Right ventricle myocardium superior (tissue), 1 donor: ENCODE measurements around the gene PDS5A. TPM values are rescaled to one million over a fixed set of nuclear protein-coding genes. Genes with fewer than 3 reads are reported as not detected.
"Not testable (repeated sequence)": the region's sequence is repeated elsewhere in the genome, so short reads cannot be mapped to it uniquely, and the experiment has no call there.

ENCODE experiments used
- ATAC-seq: fragments of 200-7000 bp; cut with Tn5 transposase; one replicate; pipeline ENCODE4 v1.9.1; 2020; ENCODE audit warnings: mild to moderate bottlenecking; ENCODE audit not compliant: poor library complexity
- DNase-seq: peaks from one replicate; pipeline ENCODE4 v3.0.0-alpha.2; 2020
- intact Hi-C: fragments of 100-400 bp; cut with DNase I; formaldehyde crosslinking; loops from one replicate; pipeline ENCODE4 v1.11.2; 2022
- total RNA-seq: library from RNA; stranded (reverse); fragmentation: NEBNext Ultra II Directional; extraction: Animal tissue kit (Norgen Biotek cat#: 25700); gene quantifications from one replicate; pipeline ENCODE4 v1.2.1, GENCODE V29; 2021
- donor health status: DM: no; HTN: yes; CAD: no; lungs with severe emphysema.

Gene PDS5A
- total RNA-seq, 1 donor from 2014 or later, result 31.1 TPM

DNA sequence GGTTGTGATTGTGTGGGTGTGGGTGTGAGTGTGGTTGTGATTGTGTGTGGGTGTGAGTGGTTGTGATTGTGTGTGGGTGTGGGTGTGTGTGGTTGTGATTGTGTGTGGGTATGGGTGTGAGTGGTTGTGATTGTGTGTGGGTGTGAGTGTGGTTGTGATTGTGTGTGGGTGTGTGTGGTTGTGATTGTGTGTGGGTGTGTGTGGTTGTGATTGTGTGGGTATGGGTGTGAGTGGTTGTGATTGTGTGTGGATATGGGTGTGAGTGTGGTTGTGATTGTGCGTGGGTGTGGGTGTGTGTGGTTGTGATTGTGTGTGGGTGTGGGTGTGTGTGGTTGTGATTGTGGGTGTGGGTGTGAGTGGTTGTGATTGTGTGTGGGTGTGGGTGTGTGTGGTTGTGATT is 164.7 kb downstream of the PDS5A start:
- ATAC-seq, DNase-seq, intact Hi-C loops: not testable (repeated sequence)

GRCh38 chr4:39812500-39812899 is 165.2 kb downstream of the PDS5A start:
- intact Hi-C loops, result no loop called here
- DNase-seq, result no peak
- no peak for ATAC-seq

DNA sequence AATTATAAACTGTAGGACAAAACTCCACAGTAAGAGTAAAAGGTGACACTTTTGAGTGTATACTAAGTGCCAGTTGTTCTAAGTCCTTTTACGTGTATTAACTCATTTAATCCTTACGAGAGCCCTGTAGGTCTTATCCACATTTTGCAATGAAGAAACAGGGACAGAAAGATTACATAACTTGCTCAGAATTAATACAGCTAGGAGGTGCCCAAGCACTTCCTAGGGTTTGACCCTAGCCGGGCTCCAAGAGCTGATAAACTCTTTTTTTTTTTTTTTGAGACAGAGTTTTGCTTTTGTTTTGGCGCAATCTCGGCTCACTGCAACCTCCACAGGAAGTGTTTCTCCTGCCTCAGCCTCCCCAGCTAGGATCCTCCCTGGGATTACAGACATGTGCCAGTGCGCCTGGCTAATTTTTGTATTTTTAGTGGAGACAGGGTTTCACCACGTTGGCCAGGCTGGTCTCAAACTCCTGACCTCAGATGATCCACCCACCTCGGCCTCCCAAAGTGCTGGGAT is 169.4 kb downstream of the PDS5A start:
- DNase-seq, result no peak
- ATAC-seq, result no peak
- intact Hi-C loops, result no loop called here

GRCh38 chr4:39802005-39802404 is 175.7 kb downstream of the PDS5A start:
- intact Hi-C loops, result no loop called here
- DNase-seq (no peak), ATAC-seq (no peak)

DNA sequence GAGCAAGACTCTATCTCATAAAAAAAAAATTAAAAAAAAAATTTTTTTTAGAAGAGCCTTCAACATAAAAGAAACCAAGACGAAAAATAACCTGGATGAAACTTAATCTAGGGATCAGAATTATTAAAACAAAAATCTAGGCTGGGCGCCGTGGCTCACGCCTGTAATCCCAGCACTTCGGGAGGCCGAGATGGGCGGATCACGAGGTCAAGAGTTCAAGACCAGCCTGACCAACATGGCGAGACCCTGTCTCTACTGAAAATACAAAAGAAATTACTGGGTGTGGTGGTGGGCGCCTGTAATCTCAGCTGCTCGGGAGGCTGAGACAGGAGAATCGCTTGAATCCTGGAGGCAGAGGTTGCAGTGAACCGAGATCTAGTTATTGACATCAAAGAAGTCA is 184.7 kb downstream of the PDS5A start:
- ATAC-seq, intact Hi-C loops: not testable (repeated sequence)

DNA sequence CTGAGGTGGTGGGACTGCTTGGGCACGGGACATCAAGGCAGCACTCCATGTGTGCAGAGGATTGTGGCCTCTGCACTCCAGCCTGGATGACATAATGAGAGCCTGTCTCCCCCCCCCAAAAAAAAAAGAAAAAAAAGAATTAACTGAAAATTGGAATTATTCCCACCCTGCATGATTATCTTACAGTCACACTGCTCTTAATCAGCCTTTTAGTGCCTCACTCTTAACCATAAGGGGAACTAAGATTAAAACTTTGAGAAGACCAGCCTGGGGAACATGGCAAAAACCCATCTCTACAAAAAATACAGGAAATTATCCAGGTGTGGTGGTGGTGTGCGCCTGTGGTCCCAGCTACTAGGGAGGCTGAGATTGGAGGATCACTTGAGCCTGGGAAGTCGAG is 185.2 kb downstream of the PDS5A start:
- intact Hi-C loops, result no loop called here
- DNase-seq, result no peak
- ATAC-seq, result no peak

More for the DNA sequence above, 184.7 kb downstream of the PDS5A start:
- not testable (repeated sequence) for DNase-seq

DNA sequence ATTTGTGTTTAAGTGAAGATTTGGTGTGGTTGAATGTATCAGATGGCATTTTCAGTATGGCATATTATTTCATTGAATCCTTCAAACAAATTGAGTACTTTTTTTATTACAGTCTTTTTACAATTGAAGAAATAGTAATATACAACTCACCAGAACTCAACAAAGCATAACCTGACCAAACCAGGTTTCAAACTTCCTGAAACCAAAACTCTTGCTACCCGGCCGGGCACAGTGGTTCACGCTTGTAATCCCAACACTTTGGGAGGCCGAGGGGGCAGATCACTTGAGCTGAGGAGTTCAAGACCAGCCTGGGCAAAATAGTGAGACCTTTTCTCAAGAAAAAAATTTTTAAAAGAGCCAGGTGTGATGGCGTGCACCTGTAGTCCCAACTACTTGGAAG is 185.6 kb downstream of the PDS5A start:
- DNase-seq, result no peak
- intact Hi-C loops, result no loop called here
- ATAC-seq, result no peak

GRCh38 chr4:39786838-39787237 is 190.9 kb downstream of the PDS5A start:
- intact Hi-C loops, result no loop called here
- ATAC-seq (no peak), DNase-seq (no peak)

GRCh38 chr4:39785083-39785482 is 192.6 kb downstream of the PDS5A start:
- ATAC-seq (no peak), DNase-seq (no peak)
- intact Hi-C loops, result no loop called here

GRCh38 chr4:39781988-39782387 is 195.7 kb downstream of the PDS5A start:
- ATAC-seq, intact Hi-C loops, DNase-seq: not testable (repeated sequence)

Other genes with a start within 250 kb of the PDS5A start
- 3.9 TPM for gene N4BP2, start 78.9 kb upstream of the PDS5A start, total RNA-seq
- gene RHOH, start 219.1 kb upstream of the PDS5A start, total RNA-seq, result 0.38 TPM